ENCODE measurements around the gene HCFC2.

DNA sequence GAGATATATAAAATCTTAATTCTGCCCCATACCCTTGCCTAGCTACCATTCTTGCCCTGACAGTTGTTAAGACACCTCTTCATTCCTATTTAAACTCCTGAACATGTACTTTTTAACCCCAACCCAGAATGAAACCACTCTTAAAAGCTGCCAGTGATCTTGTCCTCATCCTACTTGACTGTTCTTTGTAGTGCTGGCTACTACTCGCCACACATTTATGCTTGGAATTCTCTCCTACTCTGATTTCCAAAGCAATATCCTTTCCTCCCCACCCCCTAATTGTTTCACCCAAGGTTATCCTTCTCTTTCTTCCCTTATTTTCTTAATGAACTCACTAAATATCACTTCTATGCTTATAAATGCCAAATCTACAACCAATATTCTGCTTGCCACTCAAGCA lies 69.5 kb downstream of the HCFC2 start:
- no peak for TF ChIP-seq POLR2A (IDR thresholded peaks at IDR 0.05)
- TF ChIP-seq, protein P1, sequence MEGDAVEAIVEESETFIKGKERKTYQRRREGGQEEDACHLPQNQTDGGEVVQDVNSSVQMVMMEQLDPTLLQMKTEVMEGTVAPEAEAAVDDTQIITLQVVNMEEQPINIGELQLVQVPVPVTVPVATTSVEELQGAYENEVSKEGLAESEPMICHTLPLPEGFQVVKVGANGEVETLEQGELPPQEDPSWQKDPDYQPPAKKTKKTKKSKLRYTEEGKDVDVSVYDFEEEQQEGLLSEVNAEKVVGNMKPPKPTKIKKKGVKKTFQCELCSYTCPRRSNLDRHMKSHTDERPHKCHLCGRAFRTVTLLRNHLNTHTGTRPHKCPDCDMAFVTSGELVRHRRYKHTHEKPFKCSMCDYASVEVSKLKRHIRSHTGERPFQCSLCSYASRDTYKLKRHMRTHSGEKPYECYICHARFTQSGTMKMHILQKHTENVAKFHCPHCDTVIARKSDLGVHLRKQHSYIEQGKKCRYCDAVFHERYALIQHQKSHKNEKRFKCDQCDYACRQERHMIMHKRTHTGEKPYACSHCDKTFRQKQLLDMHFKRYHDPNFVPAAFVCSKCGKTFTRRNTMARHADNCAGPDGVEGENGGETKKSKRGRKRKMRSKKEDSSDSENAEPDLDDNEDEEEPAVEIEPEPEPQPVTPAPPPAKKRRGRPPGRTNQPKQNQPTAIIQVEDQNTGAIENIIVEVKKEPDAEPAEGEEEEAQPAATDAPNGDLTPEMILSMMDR (IDR thresholded peaks at IDR 0.05), result no peak
